Inflammatory macrophage treated with lipopolysaccharide for 4 hours (primary cell): ENCODE data around the gene MEGF6.
"Not testable (repeated sequence)": the region's sequence is repeated elsewhere in the genome, so short reads cannot be mapped to it uniquely, and the experiment has no call there.

Source experiments
- DNase-seq: peaks from one replicate; pipeline ENCODE4 v3.0.0-alpha.2; 2020

MEGF6 gene

GRCh38 chr1:3590139-3590763 lies 21.1 kb downstream of the MEGF6 start:
- no peak for DNase-seq

GRCh38 chr1:3588395-3588794 lies 22.9 kb downstream of the MEGF6 start:
- DNase-seq = no peak

GRCh38 chr1:3586986-3587759 lies 24.1 kb downstream of the MEGF6 start:
- no peak for DNase-seq

- DNase-seq = no peak
Measured at GRCh38 chr1:3585940-3586568, 25.3 kb downstream of the MEGF6 start.

GRCh38 chr1:3585353-3585868 lies 25.9 kb downstream of the MEGF6 start:
- not testable (repeated sequence) for DNase-seq

- no peak for DNase-seq
Measured at GRCh38 chr1:3584915-3585314, 26.4 kb downstream of the MEGF6 start.

- not testable (repeated sequence) for DNase-seq
Measured at GRCh38 chr1:3583751-3584150, 27.6 kb downstream of the MEGF6 start.

GRCh38 chr1:3581296-3582036 lies 29.8 kb downstream of the MEGF6 start:
- DNase-seq = no peak

GRCh38 chr1:3580231-3580630 lies 31.1 kb downstream of the MEGF6 start:
- DNase-seq = no peak

- no peak for DNase-seq
Measured at GRCh38 chr1:3579626-3580025, 31.7 kb downstream of the MEGF6 start.

GRCh38 chr1:3578906-3579305 lies 32.4 kb downstream of the MEGF6 start:
- DNase-seq = no peak

- no peak for DNase-seq
Measured at GRCh38 chr1:3578433-3578805, 32.9 kb downstream of the MEGF6 start.

- DNase-seq = no peak
Measured at GRCh38 chr1:3577711-3578432, 33.4 kb downstream of the MEGF6 start.

GRCh38 chr1:3577300-3577699 lies 34.0 kb downstream of the MEGF6 start:
- no peak for DNase-seq

- no peak for DNase-seq
Measured at GRCh38 chr1:3575993-3576392, 35.3 kb downstream of the MEGF6 start.

GRCh38 chr1:3575515-3575914 lies 35.8 kb downstream of the MEGF6 start:
- not testable (repeated sequence) for DNase-seq

GRCh38 chr1:3573500-3573899 lies 37.8 kb downstream of the MEGF6 start:
- no peak for DNase-seq

GRCh38 chr1:3572638-3573037 lies 38.7 kb downstream of the MEGF6 start:
- DNase-seq = not testable (repeated sequence)

GRCh38 chr1:3571263-3571662 lies 40.0 kb downstream of the MEGF6 start:
- DNase-seq = no peak

- no peak for DNase-seq
Measured at GRCh38 chr1:3570066-3570986, 41.0 kb downstream of the MEGF6 start.

- DNase-seq = no peak
Measured at GRCh38 chr1:3569436-3569835, 41.9 kb downstream of the MEGF6 start.
